HG02798 (cell line): ENCODE measurements around the gene PRKCB.
"Not testable (repeated sequence)": the region's sequence is repeated elsewhere in the genome, so short reads cannot be mapped to it uniquely, and the experiment has no call there.

Source experiments
- ATAC-seq: cut with Tn5 transposase; IDR thresholded peaks from one replicate; pipeline ENCODE4 v1.9.1; 2021; ENCODE audit warnings: mild to moderate bottlenecking; ENCODE audit not compliant: unreplicated experiment, poor library complexity

The PRKCB gene

GRCh38 chr16:24195221-24195620 is 359.4 kb downstream of the PRKCB start:
- ATAC-seq = no peak

GRCh38 chr16:24198807-24199533 is 363.2 kb downstream of the PRKCB start:
- ATAC-seq = no peak

GRCh38 chr16:24203675-24204074 is 367.9 kb downstream of the PRKCB start:
- no peak for ATAC-seq

GRCh38 chr16:24204150-24204665 is 368.4 kb downstream of the PRKCB start:
- ATAC-seq = no peak

GRCh38 chr16:24206926-24207325 is 371.1 kb downstream of the PRKCB start:
- no peak for ATAC-seq

GRCh38 chr16:24208710-24209109 is 372.9 kb downstream of the PRKCB start:
- ATAC-seq = no peak

GRCh38 chr16:24214992-24215391 is 379.2 kb downstream of the PRKCB start:
- no peak for ATAC-seq

- ATAC-seq = no peak
These were observed 381.2 kb downstream of the PRKCB start for GRCh38 chr16:24216961-24217360.

GRCh38 chr16:24217461-24217860 is 381.7 kb downstream of the PRKCB start:
- no peak for ATAC-seq

GRCh38 chr16:24218299-24218698 is 382.5 kb downstream of the PRKCB start:
- ATAC-seq = no peak

- no peak for ATAC-seq
These were observed 385.4 kb downstream of the PRKCB start for GRCh38 chr16:24221219-24221618.

- no peak for ATAC-seq
These were observed 392.7 kb downstream of the PRKCB start for GRCh38 chr16:24228514-24228913.

- no peak for ATAC-seq
These were observed 397.2 kb downstream of the PRKCB start for GRCh38 chr16:24232936-24233335.

GRCh38 chr16:24234737-24235136 is 399.0 kb downstream of the PRKCB start:
- ATAC-seq = no peak

- no peak for ATAC-seq
These were observed 400.0 kb downstream of the PRKCB start for GRCh38 chr16:24235806-24236205.

GRCh38 chr16:24238846-24239245 is 403.1 kb downstream of the PRKCB start:
- not testable (repeated sequence) for ATAC-seq

GRCh38 chr16:24246911-24247607 is 411.3 kb downstream of the PRKCB start:
- ATAC-seq = no peak

GRCh38 chr16:24253192-24253591 is 417.4 kb downstream of the PRKCB start:
- ATAC-seq = no peak

GRCh38 chr16:24255456-24256371 is 419.9 kb downstream of the PRKCB start, which contains the start of gene CACNG3:
Gene CACNG3 (plus strand): TSS chr16:24256335. CDS start chr16:24256755, 420 bp downstream.
- ATAC-seq = no peak

- ATAC-seq = no peak
These were observed 422.2 kb downstream of the PRKCB start for GRCh38 chr16:24257958-24258357.
